Astrocyte (in vitro differentiated cells and primary cell): Measurements from ENCODE around the gene UMOD.

Experiments used
- EZH2 ChIP-seq: IDR thresholded peaks from 2 replicates; pipeline ENCODE4 v1.6.1; 2012; ENCODE audit warnings: mild to moderate bottlenecking, low read length, inconsistent platforms; ENCODE audit not compliant: insufficient read depth
- TF ChIP-seq, protein P1 (sequence below): IDR thresholded peaks from 2 replicates; pipeline ENCODE4 v1.5.1; 2011; ENCODE audit warnings: low read depth, mild to moderate bottlenecking, inconsistent platforms, low read length, moderate library complexity; ENCODE audit not compliant: insufficient read depth

- TF ChIP-seq, protein P1, sequence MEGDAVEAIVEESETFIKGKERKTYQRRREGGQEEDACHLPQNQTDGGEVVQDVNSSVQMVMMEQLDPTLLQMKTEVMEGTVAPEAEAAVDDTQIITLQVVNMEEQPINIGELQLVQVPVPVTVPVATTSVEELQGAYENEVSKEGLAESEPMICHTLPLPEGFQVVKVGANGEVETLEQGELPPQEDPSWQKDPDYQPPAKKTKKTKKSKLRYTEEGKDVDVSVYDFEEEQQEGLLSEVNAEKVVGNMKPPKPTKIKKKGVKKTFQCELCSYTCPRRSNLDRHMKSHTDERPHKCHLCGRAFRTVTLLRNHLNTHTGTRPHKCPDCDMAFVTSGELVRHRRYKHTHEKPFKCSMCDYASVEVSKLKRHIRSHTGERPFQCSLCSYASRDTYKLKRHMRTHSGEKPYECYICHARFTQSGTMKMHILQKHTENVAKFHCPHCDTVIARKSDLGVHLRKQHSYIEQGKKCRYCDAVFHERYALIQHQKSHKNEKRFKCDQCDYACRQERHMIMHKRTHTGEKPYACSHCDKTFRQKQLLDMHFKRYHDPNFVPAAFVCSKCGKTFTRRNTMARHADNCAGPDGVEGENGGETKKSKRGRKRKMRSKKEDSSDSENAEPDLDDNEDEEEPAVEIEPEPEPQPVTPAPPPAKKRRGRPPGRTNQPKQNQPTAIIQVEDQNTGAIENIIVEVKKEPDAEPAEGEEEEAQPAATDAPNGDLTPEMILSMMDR: no peak
- TF ChIP-seq EZH2: no peak
Measured at GRCh38 chr16:20308266-20308665, 44.2 kb downstream of the UMOD start.
